SK-N-SH (cell line): Measurements from ENCODE around the gene OR1I1. TPM values are rescaled to one million over a fixed set of nuclear protein-coding genes. Genes with fewer than 3 reads are reported as not detected.

Source experiments
- CTCF ChIA-PET: fragments of 300-600, 350-600 bp; formaldehyde crosslinking; extraction: SDS; loops from one replicate; lab custom pipeline; 2021; lab: Yijun Ruan, JAX
- POLR2A ChIA-PET: fragments of 350-600 bp; sonication (Branson Sonifier 250); formaldehyde crosslinking; extraction: SDS; loops from one replicate; lab custom pipeline; 2020; ENCODE audit warnings: antibody characterized with exemption, inconsistent platforms; lab: Yijun Ruan, JAX
- DNase-seq: peaks from one replicate; pipeline ENCODE4 v3.0.0; 2012
- H2AFZ ChIP-seq: fragments of 200-600 bp; sonication (generic); 2 replicates; pipeline ENCODE4 v1.8.1; 2016; ENCODE audit warnings: antibody characterized with exemption, mild to moderate bottlenecking, low read depth
- H3F3A ChIP-seq: fragments of 200-600 bp; sonication (generic); replicated peaks from 2 replicates; pipeline ENCODE3; 2016; ENCODE audit warnings: antibody characterized with exemption, mild to moderate bottlenecking; ENCODE audit not compliant: insufficient read depth
- H3K27ac ChIP-seq, 2 experiments: fragments of 200-500 bp in 1 of 2; fragments of 200-600 bp in 1 of 2; sonication (Bioruptor generic) in 1 of 2; sonication (generic), shearing (Covaris generic) in 1 of 2; 2 replicates each; pipeline versions ENCODE4 v1.5.1 to v1.6.1; 2014 to 2016; ENCODE audit warnings: low read depth in 2 of 2, inconsistent platforms in 1 of 2, low read length in 1 of 2, mild to moderate bottlenecking in 1 of 2, mixed read lengths in 1 of 2
- H3K27me3 ChIP-seq: fragments of 200-600 bp; sonication (generic), shearing (Covaris generic); 2 replicates; pipeline ENCODE4 v1.6.1; 2016; ENCODE audit warnings: mixed run types; ENCODE audit not compliant: insufficient read depth
- H3K36me3 ChIP-seq, 2 experiments: fragments of 200-500 bp in 1 of 2; fragments of 200-600 bp in 1 of 2; sonication (Bioruptor generic) in 1 of 2; sonication (generic) in 1 of 2; replicated peaks in 1 of 2; 2 replicates each; pipeline versions ENCODE3 to v1.5.1; 2014 to 2016; ENCODE audit warnings: low read length in 1 of 2, mild to moderate bottlenecking in 1 of 2; ENCODE audit not compliant: insufficient read depth in 2 of 2, control insufficient read depth in 1 of 2
- H3K4me1 ChIP-seq, 2 experiments: fragments of 200-500 bp in 1 of 2; fragments of 200-600 bp in 1 of 2; sonication (Bioruptor generic) in 1 of 2; sonication (generic), shearing (Covaris generic) in 1 of 2; 2 replicates each; pipeline versions ENCODE4 v1.5.1 to v1.6.1; 2014 to 2016; ENCODE audit warnings: low read depth in 1 of 2, low read length in 1 of 2, mixed run types in 1 of 2; ENCODE audit not compliant: insufficient read depth in 2 of 2, control insufficient read depth in 1 of 2
- H3K4me2 ChIP-seq: fragments of 200-600 bp; sonication (generic), shearing (Covaris generic); 2 replicates; pipeline ENCODE4 v1.6.1; 2017; ENCODE audit warnings: mixed run types
- H3K4me3 ChIP-seq, 2 experiments: fragments of 200-500 bp in 1 of 2; fragments of 200-600 bp in 1 of 2; sonication (Bioruptor generic) in 1 of 2; sonication (generic), shearing (Covaris generic) in 1 of 2; 2 replicates each; pipeline versions ENCODE4 v1.5.1 to v1.8.1; 2014 to 2016; ENCODE audit warnings: low read depth in 2 of 2, inconsistent platforms in 1 of 2, low read length in 1 of 2, mild to moderate bottlenecking in 1 of 2, mixed read lengths in 1 of 2, moderate library complexity in 1 of 2
- H3K79me2 ChIP-seq: fragments of 200-600 bp; sonication (generic); 2 replicates; pipeline ENCODE4 v1.8.1; 2017; ENCODE audit warnings: mild to moderate bottlenecking; ENCODE audit not compliant: insufficient read depth
- H3K9ac ChIP-seq: fragments of 200-600 bp; sonication (generic); 2 replicates; pipeline ENCODE4 v1.6.1; 2017; ENCODE audit warnings: mixed run types
- H3K9me2 ChIP-seq: fragments of 200-600 bp; sonication (generic); 2 replicates; pipeline ENCODE4 v1.6.1; 2017; ENCODE audit warnings: mixed run types
- H3K9me3 ChIP-seq: fragments of 200-600 bp; sonication (generic); 2 replicates; pipeline ENCODE4 v1.6.1; 2017; ENCODE audit warnings: mixed run types, mild to moderate bottlenecking, moderate library complexity
- H4K20me1 ChIP-seq: fragments of 200-600 bp; sonication (generic); 2 replicates; pipeline ENCODE4 v1.6.1; 2017; ENCODE audit warnings: mild to moderate bottlenecking, mixed run types; ENCODE audit not compliant: insufficient read depth
- EP300 ChIP-seq, 2 experiments: IDR thresholded peaks; 2 replicates each; pipeline versions ENCODE4 v1.4.0 to v1.6.1; 2012; ENCODE audit warnings: borderline replicate concordance in 1 of 2, low read depth in 1 of 2, low read length in 1 of 2
- FOSL2 ChIP-seq: IDR thresholded peaks from 2 replicates; pipeline ENCODE4 v1.4.0; 2012; ENCODE audit warnings: low read depth, mild to moderate bottlenecking, moderate library complexity, borderline replicate concordance
- FOXJ3 ChIP-seq: sonication (generic); formaldehyde crosslinking; IDR thresholded peaks from 2 replicates; pipeline ENCODE4 v1.5.1; 2020; ENCODE audit warnings: mild to moderate bottlenecking, missing genetic modification reagents
- FOXM1 ChIP-seq: IDR thresholded peaks from 2 replicates; pipeline ENCODE4 v1.4.0; 2012; ENCODE audit warnings: low read depth, mild to moderate bottlenecking
- JUND ChIP-seq: IDR thresholded peaks from 2 replicates; pipeline ENCODE4 v1.4.0; 2012
- MXI1 ChIP-seq: IDR thresholded peaks from 2 replicates; pipeline ENCODE4 v1.6.1; 2012; ENCODE audit warnings: mild to moderate bottlenecking, low read depth, low read length, improper control_type of control experiment
- POLR2AphosphoS5 ChIP-seq: IDR thresholded peaks from 2 replicates; pipeline ENCODE4 v1.6.1; 2012; ENCODE audit warnings: low read depth, low read length
- REST ChIP-seq: IDR thresholded peaks from 2 replicates; pipeline ENCODE4 v1.6.1; 2012; ENCODE audit warnings: mild to moderate bottlenecking, low read depth, low read length, moderate library complexity
- RFX5 ChIP-seq: IDR thresholded peaks from 2 replicates; pipeline ENCODE4 v1.6.1; 2012; ENCODE audit warnings: mild to moderate bottlenecking, improper control_type of control experiment, low read length
- SMC3 ChIP-seq: IDR thresholded peaks from 2 replicates; pipeline ENCODE4 v1.6.1; 2012; ENCODE audit warnings: low read depth, low read length, improper control_type of control experiment
- WGBS: methylation state at CpG from one replicate; pipeline ENCODE4 v1.1.6; 2017; ENCODE audit warnings: low lambda C conversion rate; 5-methylcytosine and 5-hydroxymethylcytosine counted together
- polyA plus RNA-seq, 3 experiments: library from polyadenylated mRNA; depleted of rRNA; stranded (reverse); fragments of >200 nt; gene quantifications; 2 replicates each; pipeline ENCODE4 v1.2.3, GENCODE V29; 2012
- TF ChIP-seq, protein P1 (sequence below): IDR thresholded peaks from 2 replicates; pipeline ENCODE4; 2012
- TF ChIP-seq, protein P2 (sequence below): IDR thresholded peaks from 2 replicates; pipeline ENCODE4 v1.4.0; 2012; ENCODE audit warnings: low read depth

OR1I1 gene
- polyA plus RNA-seq, 1 of the 3 experiments (the other 2 are of a cell fraction): not detected

DNA sequence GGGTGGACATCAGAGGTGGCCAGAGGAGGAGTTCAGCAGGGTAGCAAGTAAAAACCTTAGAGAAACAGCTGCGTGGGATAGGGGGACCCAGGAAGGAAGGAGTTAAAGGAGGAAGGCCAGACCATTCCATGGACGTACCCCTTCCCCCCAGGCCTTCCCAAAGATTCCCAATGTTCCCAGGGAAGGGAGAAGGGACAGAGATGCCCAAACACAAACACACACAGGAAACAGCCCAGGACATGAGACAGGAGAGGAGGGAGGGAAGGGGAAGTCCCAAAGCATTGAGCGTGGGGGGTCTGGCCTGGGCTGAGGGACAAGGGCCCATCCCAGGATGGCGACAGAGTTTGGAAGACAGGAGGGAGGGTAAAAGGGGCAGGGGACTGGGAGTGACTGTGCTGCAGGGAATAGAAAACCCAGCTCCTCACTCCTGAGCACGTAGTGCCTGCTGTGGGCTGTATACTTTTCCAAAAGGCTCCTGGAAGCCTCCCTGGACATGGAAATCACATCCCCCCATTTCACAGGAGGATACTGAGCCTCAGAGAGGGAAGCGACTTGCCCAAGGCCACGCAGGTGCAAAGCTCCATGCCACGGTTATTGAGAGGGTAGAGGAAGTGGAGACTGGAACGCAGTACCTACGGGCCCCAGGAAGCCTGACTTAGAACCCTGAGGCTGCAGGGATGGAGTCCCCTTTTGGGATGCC is 26.3 kb downstream of the OR1I1 start:
- Histone ChIP-seq H3K27me3 (no peaks in the 10 kb centered on the region), H2AFZ (no peak overlapping the region), H3K9ac (peak overlapping the region; percentile 97), H3K4me1 (peaks cover 0 to 9% of the 10 kb centered on the region in 2 experiments; a peak in 1 of 4 replicates), H3K4me2 (peak overlapping the region; percentile 87), H3K27ac (peak overlapping the region; percentile 7 to 62; a peak in 1 of 4 replicates), H3K79me2 (peaks cover 28% of the 10 kb centered on the region), H3K9me3 (no peaks in the 10 kb centered on the region), H4K20me1 (no peaks in the 10 kb centered on the region), H3K4me3 (peak overlapping the region; percentile 75 to 79), H3K9me2 (no peaks in the 10 kb centered on the region), H3K36me3 (peaks cover 24 to 42% of the 10 kb centered on the region in 2 experiments), H3F3A (peaks cover 12% of the 10 kb centered on the region)
- WGBS: 59% methylated on average over 9 of the region's 10 CpGs
- TF ChIP-seq FOXM1: no peak
- TF ChIP-seq, protein P1, sequence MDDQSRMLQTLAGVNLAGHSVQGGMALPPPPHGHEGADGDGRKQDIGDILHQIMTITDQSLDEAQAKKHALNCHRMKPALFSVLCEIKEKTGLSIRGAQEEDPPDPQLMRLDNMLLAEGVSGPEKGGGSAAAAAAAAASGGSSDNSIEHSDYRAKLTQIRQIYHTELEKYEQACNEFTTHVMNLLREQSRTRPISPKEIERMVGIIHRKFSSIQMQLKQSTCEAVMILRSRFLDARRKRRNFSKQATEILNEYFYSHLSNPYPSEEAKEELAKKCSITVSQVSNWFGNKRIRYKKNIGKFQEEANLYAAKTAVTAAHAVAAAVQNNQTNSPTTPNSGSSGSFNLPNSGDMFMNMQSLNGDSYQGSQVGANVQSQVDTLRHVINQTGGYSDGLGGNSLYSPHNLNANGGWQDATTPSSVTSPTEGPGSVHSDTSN: no peak
- no peak for TF ChIP-seq FOXJ3 (CRISPR knock-in tag)
- TF ChIP-seq, protein P2, sequence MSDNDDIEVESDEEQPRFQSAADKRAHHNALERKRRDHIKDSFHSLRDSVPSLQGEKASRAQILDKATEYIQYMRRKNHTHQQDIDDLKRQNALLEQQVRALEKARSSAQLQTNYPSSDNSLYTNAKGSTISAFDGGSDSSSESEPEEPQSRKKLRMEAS: no peak
- TF ChIP-seq JUND: no peak
- no peak for TF ChIP-seq EP300 (IDR thresholded peaks at IDR 0.05; ENCODE audit: borderline replicate concordance in 1 of 2, low read depth in 1 of 2, low read length in 1 of 2)
- no peak for TF ChIP-seq REST
- TF ChIP-seq FOSL2: no peak
- TF ChIP-seq RFX5: no peak
- TF ChIP-seq SMC3: no peak
- no peak for TF ChIP-seq POLR2AphosphoS5
- TF ChIP-seq MXI1: no peak
- ChIA-PET POLR2A (interaction anchor here (1.6 to 2.1 kb wide), 2 partner anchors 16 to 17 kb away, joined by 4 to 7 read pairs; a partner anchor contains a TSS), CTCF (interaction anchor here (1.2 to 2.9 kb wide), 3 partner anchors 7 to 69 kb away, joined by 4 to 16 read pairs (median 5); no protein-coding TSS in a partner anchor)
- peak; percentile 47 for DNase-seq
